Left ventricle myocardium inferior (tissue), 1 donor: Measurements from ENCODE around the gene CXorf58. TPM values are rescaled to one million over a fixed set of nuclear protein-coding genes. Genes with fewer than 3 reads are reported as not detected.
A peak's percentile ranks its signal among the peaks of the same experiment; 100 is the strongest.
"Not testable (repeated sequence)": the region's sequence is repeated elsewhere in the genome, so short reads cannot be mapped to it uniquely, and the experiment has no call there.

ENCODE experiments used
- DNase-seq: peaks from one replicate; pipeline ENCODE4 v3.0.0-alpha.2; 2020
- H3K27ac ChIP-seq: fragments of 200-600 bp; replicated peaks from 2 replicates; pipeline ENCODE4 v1.8.0; 2021
- H3K27me3 ChIP-seq: fragments of 200-600 bp; 2 replicates; pipeline ENCODE4 v1.8.0; 2021; ENCODE audit warnings: low read depth
- H3K36me3 ChIP-seq: fragments of 200-600 bp; 2 replicates; pipeline ENCODE4 v1.8.0; 2021
- H3K4me1 ChIP-seq: fragments of 200-600 bp; 2 replicates; pipeline ENCODE4 v1.8.0; 2021
- H3K4me3 ChIP-seq: fragments of 200-600 bp; 2 replicates; pipeline ENCODE4 v1.8.0; 2021; ENCODE audit warnings: mild to moderate bottlenecking, moderate library complexity
- H3K9me3 ChIP-seq: fragments of 200-600 bp; replicated peaks from 2 replicates; pipeline ENCODE4 v1.8.0; 2021
- CTCF ChIP-seq: fragments of 200-600 bp; IDR thresholded peaks from 2 replicates; pipeline ENCODE4 v1.8.0; 2021; ENCODE audit warnings: antibody characterized with exemption, mild to moderate bottlenecking, borderline replicate concordance
- intact Hi-C: fragments of 100-400 bp; cut with micrococcal nuclease; formaldehyde crosslinking; loops from one replicate; pipeline ENCODE4 v1.11.0; 2022
- total RNA-seq: library from RNA; stranded (reverse); fragmentation: NEBNext Ultra II Directional; extraction: Animal tissue kit (Norgen Biotek cat#: 25700); gene quantifications from one replicate; pipeline ENCODE4 v1.2.1, GENCODE V29; 2021
- donor health status: DM: no; HTN: yes; CAD: no; lungs with severe emphysema.

Gene CXorf58
- total RNA-seq, 1 donor from 2014 or later, result 0.49 TPM

GRCh38 chrX:23887451-23887850 lies 20.4 kb upstream of the CXorf58 start:
- no peak for TF ChIP-seq CTCF
- H3K4me1 ChIP-seq, result no peaks in the 10 kb centered on the region
- no peaks in the 10 kb centered on the region for H3K27me3 ChIP-seq
- no peak for DNase-seq
- no peaks in the 10 kb centered on the region for H3K9me3 ChIP-seq
- no peaks in the 10 kb centered on the region for H3K36me3 ChIP-seq
- intact Hi-C loops, result no loop called here
- H3K4me3 ChIP-seq, result no peak overlapping the region
- no peak overlapping the region for H3K27ac ChIP-seq

- DNase-seq, result no peak
- intact Hi-C loops, result no loop called here
- Histone ChIP-seq H3K27me3 (no peaks in the 10 kb centered on the region), H3K27ac (no peak overlapping the region), H3K4me3 (no peak overlapping the region), H3K9me3 (no peaks in the 10 kb centered on the region), H3K4me1 (no peaks in the 10 kb centered on the region), H3K36me3 (no peaks in the 10 kb centered on the region)
- no peak for TF ChIP-seq CTCF
Observed at GRCh38 chrX:23887918-23888317, 19.9 kb upstream of the CXorf58 start.

GRCh38 chrX:23888887-23889501 lies 18.8 kb upstream of the CXorf58 start:
- intact Hi-C loops, result no loop called here
- H3K27ac ChIP-seq, result peak overlapping the region; percentile 8
- no peaks in the 10 kb centered on the region for H3K27me3 ChIP-seq
- no peak for DNase-seq
- no peak overlapping the region for H3K4me3 ChIP-seq
- TF ChIP-seq CTCF, result no peak
- no peaks in the 10 kb centered on the region for H3K9me3 ChIP-seq
- no peaks in the 10 kb centered on the region for H3K36me3 ChIP-seq
- H3K4me1 ChIP-seq, result no peaks in the 10 kb centered on the region

- TF ChIP-seq CTCF, result no peak
- no peaks in the 10 kb centered on the region for H3K4me1 ChIP-seq
- H3K4me3 ChIP-seq, result no peak overlapping the region
- H3K36me3 ChIP-seq, result no peaks in the 10 kb centered on the region
- no peaks in the 10 kb centered on the region for H3K27me3 ChIP-seq
- no peak overlapping the region for H3K27ac ChIP-seq
- no peaks in the 10 kb centered on the region for H3K9me3 ChIP-seq
- no peak for DNase-seq
- intact Hi-C loops, result no loop called here
Observed at GRCh38 chrX:23890933-23891332, 16.9 kb upstream of the CXorf58 start.

- intact Hi-C loops, H3K27ac ChIP-seq, DNase-seq, H3K27me3 ChIP-seq, H3K36me3 ChIP-seq, H3K4me3 ChIP-seq, H3K9me3 ChIP-seq: not testable (repeated sequence)
- H3K4me1 ChIP-seq, result peaks cover 12% of the 10 kb centered on the region
Observed at GRCh38 chrX:23894993-23895392, 12.8 kb upstream of the CXorf58 start.

- H3K9me3 ChIP-seq, DNase-seq, intact Hi-C loops, H3K36me3 ChIP-seq, H3K27ac ChIP-seq, H3K27me3 ChIP-seq, H3K4me3 ChIP-seq: not testable (repeated sequence)
- peaks cover 27% of the 10 kb centered on the region for H3K4me1 ChIP-seq
Observed at GRCh38 chrX:23896539-23896938, 11.3 kb upstream of the CXorf58 start.
